Mesothelial cell of epicardium (in vitro differentiated cells): ENCODE measurements around the gene ELMOD1. TPM values are rescaled to one million over a fixed set of nuclear protein-coding genes. Genes with fewer than 3 reads are reported as not detected.

ENCODE experiments used
- DNase-seq, 2 experiments: peaks; one replicate each; pipeline ENCODE4 v3.0.0; 2021; ENCODE audit warnings: low spot score in 2 of 2; ENCODE audit not compliant: unreplicated experiment in 2 of 2
- H3K27ac Mint-ChIP-seq: 2 replicates; pipeline ENCODE4 v1.8.0; 2021; ENCODE audit warnings: mixed read lengths
- H3K27me3 Mint-ChIP-seq: 2 replicates; pipeline ENCODE4 v1.8.0; 2021; ENCODE audit warnings: low read depth, mixed read lengths
- H3K36me3 Mint-ChIP-seq: 2 replicates; pipeline ENCODE4 v1.8.0; 2021; ENCODE audit warnings: mixed read lengths
- H3K4me1 Mint-ChIP-seq: 2 replicates; pipeline ENCODE4 v1.8.0; 2021; ENCODE audit warnings: mixed read lengths
- H3K4me3 Mint-ChIP-seq: 2 replicates; pipeline ENCODE4 v1.8.0; 2021; ENCODE audit warnings: mild to moderate bottlenecking, moderate library complexity, mixed read lengths
- H3K9me3 Mint-ChIP-seq: 2 replicates; pipeline ENCODE4 v1.8.0; 2021; ENCODE audit warnings: mixed read lengths
- total RNA-seq: library from RNA; stranded (reverse); gene quantifications from 3 replicates; pipeline ENCODE4 v1.2.1, GENCODE V29; 2021
- TF ChIP-seq, protein P1 (sequence below): fragments of 200-600 bp; sonication (generic); IDR thresholded peaks from one replicate; pipeline ENCODE4 v1.5.0; 2021; ENCODE audit warnings: antibody characterized with exemption; ENCODE audit not compliant: unreplicated experiment

The ELMOD1 gene
- total RNA-seq, 1 donor from 2014 or later, result 0.69 TPM

DNA sequence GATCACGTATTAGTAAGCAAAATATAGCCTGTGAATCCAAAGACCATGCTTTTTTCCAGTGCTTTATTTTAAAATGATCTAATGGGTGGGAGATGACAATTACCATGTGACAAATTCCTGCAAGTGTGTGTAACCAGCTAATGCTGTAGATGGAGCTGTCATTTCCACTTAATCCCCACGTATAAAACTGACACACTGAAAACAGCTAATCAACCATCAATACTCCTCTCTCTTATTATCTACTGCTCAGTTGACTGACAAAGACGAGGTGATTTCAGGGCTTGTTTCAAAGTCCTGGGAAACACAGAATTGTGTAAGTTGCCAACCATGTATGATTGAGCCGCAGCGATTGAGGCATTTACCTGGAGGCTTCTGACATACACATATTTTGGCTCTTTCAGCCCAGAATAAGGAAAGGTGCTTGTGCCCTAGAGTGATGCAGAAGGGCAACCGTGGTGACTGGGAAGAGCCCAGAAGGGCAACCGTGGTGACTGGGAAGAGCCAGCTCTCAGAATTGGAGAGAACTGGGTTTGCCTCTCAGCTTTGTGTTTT, 111.2 kb downstream of the ELMOD1 start:
- peaks cover 14% of the 10 kb centered on the region for H3K4me1 Mint-ChIP-seq
- H3K27me3 Mint-ChIP-seq, result peaks cover 3% of the 10 kb centered on the region

DNA sequence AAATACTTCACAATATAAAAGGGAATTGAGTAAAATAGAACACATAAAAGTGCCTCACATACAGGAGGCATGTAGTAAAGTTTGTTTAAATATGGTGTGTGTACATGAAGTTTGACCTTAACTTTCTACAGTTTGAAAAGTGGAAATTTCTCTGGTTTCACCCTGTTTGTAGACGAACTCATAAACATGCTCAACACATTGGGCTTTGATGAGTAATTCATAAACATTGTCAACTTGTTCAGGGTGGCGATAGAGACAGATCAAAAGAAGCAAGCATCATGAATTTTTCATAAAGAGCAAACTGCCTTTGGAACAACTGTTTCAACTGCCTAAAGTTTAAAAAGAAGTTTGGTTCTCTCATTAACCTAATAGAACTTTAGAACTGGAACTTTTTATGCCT, 111.8 kb downstream of the ELMOD1 start:
- no peak for DNase-seq
- no peak overlapping the region for H3K27ac Mint-ChIP-seq
- TF ChIP-seq, protein P1, sequence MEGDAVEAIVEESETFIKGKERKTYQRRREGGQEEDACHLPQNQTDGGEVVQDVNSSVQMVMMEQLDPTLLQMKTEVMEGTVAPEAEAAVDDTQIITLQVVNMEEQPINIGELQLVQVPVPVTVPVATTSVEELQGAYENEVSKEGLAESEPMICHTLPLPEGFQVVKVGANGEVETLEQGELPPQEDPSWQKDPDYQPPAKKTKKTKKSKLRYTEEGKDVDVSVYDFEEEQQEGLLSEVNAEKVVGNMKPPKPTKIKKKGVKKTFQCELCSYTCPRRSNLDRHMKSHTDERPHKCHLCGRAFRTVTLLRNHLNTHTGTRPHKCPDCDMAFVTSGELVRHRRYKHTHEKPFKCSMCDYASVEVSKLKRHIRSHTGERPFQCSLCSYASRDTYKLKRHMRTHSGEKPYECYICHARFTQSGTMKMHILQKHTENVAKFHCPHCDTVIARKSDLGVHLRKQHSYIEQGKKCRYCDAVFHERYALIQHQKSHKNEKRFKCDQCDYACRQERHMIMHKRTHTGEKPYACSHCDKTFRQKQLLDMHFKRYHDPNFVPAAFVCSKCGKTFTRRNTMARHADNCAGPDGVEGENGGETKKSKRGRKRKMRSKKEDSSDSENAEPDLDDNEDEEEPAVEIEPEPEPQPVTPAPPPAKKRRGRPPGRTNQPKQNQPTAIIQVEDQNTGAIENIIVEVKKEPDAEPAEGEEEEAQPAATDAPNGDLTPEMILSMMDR, result no peak
- no peaks in the 10 kb centered on the region for H3K9me3 Mint-ChIP-seq
- no peaks in the 10 kb centered on the region for H3K36me3 Mint-ChIP-seq
- H3K4me3 Mint-ChIP-seq, result no peak overlapping the region
- peaks cover 14% of the 10 kb centered on the region for H3K4me1 Mint-ChIP-seq
- peaks cover 3% of the 10 kb centered on the region for H3K27me3 Mint-ChIP-seq

More for the DNA sequence above, 111.2 kb downstream of the ELMOD1 start:
- Mint-ChIP-seq H3K27ac (no peak overlapping the region), H3K9me3 (no peaks in the 10 kb centered on the region), H3K4me3 (no peak overlapping the region), H3K36me3 (no peaks in the 10 kb centered on the region)
- TF ChIP-seq, protein P1, result no peak
- no peak for DNase-seq

DNA sequence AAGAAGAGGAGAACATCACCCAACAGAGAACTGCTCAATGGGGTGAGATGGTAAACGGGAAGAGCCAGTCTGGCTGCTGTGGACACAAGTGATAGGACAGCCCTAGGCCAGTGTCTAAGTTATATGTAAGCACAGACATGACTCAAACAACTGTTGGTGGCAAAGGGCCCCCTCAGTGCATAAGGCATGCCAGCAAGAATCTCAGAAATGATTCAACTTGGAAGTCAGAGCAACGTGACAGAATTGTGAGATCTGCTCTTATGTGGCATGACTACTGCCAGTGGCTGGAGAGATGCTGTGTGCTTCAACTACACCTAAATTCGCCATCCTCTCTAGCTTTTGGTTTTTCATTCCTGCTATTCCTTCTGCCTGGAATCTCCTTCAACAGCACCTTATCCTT, 113.5 kb downstream of the ELMOD1 start:
- no peak overlapping the region for H3K27ac Mint-ChIP-seq
- no peak for DNase-seq
- no peaks in the 10 kb centered on the region for H3K36me3 Mint-ChIP-seq
- TF ChIP-seq, protein P1, result no peak
- H3K27me3 Mint-ChIP-seq, result peaks cover 3% of the 10 kb centered on the region
- peaks cover 14% of the 10 kb centered on the region for H3K4me1 Mint-ChIP-seq
- H3K9me3 Mint-ChIP-seq, result no peaks in the 10 kb centered on the region
- no peak overlapping the region for H3K4me3 Mint-ChIP-seq

DNA sequence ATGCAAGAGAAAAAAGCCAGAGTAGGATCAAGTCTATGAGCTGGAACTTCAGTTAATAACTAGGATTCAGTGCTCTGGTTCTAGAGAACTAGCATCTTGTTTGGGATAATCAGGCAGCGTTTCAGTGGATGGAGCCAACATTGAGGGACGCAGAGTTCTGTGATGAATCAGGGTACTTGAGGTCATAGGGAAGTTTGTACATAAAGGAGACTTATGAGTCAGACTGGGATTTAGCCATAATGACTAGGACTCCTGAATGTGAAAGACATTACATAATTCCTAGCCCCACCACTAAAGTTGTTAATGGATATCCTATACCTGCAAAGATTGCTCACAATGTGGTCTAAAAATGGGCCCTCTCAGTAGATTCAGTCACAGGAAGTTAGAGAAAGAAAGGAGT, 114.1 kb downstream of the ELMOD1 start:
- Mint-ChIP-seq H3K27me3 (peaks cover 3% of the 10 kb centered on the region), H3K4me3 (no peak overlapping the region), H3K27ac (no peak overlapping the region), H3K9me3 (no peaks in the 10 kb centered on the region), H3K4me1 (peaks cover 12% of the 10 kb centered on the region), H3K36me3 (no peaks in the 10 kb centered on the region)
- DNase-seq, result no peak
- TF ChIP-seq, protein P1, result no peak

DNA sequence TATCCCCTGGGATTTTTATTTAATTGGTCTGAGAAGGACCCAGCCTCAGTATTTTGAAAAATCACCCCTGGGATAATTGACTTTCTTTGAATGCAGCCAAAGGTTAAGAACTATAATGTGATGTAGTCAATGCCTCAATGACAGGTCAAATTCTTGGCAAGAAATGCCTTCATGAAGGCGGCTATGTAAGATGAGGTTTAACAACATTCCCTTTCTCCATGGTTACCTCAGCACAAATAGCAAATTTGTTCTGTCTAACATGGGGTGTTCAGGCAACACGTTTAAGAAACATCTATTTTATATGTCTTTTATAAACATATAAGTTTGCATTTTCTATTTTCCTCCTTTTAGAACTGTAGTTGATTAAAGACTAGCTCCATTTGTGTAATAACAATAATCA, 115.6 kb downstream of the ELMOD1 start:
- no peaks in the 10 kb centered on the region for H3K9me3 Mint-ChIP-seq
- DNase-seq, result no peak
- TF ChIP-seq, protein P1, result no peak
- peaks cover 6% of the 10 kb centered on the region for H3K27me3 Mint-ChIP-seq
- no peak overlapping the region for H3K4me3 Mint-ChIP-seq
- no peaks in the 10 kb centered on the region for H3K36me3 Mint-ChIP-seq
- H3K27ac Mint-ChIP-seq, result no peak overlapping the region
- H3K4me1 Mint-ChIP-seq, result peaks cover 6% of the 10 kb centered on the region

DNA sequence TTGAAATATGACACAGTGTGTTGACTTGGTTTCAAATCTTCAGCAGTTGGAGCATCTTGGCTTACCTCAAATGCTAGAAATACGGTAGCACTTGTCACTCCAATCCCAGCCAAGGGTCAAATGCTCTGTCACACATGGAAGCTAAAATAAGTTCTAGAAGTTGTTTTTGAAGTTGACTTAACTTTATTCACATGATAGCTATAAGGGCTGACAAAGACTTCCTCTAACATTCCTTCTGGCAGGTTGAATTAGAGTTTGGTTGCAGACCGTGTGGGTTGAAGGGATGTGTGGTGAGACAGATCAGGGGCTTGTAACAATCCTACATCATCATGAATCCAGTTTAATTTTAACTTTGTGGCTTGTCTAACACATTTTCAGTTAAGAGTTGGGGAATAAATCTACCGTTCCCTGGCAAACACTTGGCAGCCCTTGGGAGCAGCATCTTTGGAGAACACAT, 116.3 kb downstream of the ELMOD1 start:
- DNase-seq, result no peak
- Mint-ChIP-seq H3K36me3 (no peaks in the 10 kb centered on the region), H3K4me3 (no peak overlapping the region), H3K27ac (no peak overlapping the region), H3K27me3 (peaks cover 7% of the 10 kb centered on the region), H3K4me1 (peaks cover 7% of the 10 kb centered on the region), H3K9me3 (no peaks in the 10 kb centered on the region)
- TF ChIP-seq, protein P1, result no peak
